Stomach (tissue), 9 donors: ENCODE results near the gene KCTD20. TPM values are rescaled to one million over a fixed set of nuclear protein-coding genes. Genes with fewer than 3 reads are reported as not detected.
A peak's percentile ranks its signal among the peaks of the same experiment; 100 is the strongest.

Experiments used
- DNase-seq, 2 donors: peaks; one replicate each; pipeline versions ENCODE4 v3.0.0 to v3.0.0-alpha.2; 2013 to 2019
- H3K27ac ChIP-seq, 5 donors: fragments of 200-600 bp in 4 of 5; sonication (generic) in 4 of 5; one replicate each; pipeline ENCODE4 v1.5.1; 2013 to 2019; ENCODE audit warnings: mild to moderate bottlenecking in 1 of 5, moderate library complexity in 1 of 5
- H3K27me3 ChIP-seq, 3 donors: fragments of 200-600 bp; sonication (generic); one replicate each; pipeline ENCODE4 v1.5.1; 2017 to 2019; ENCODE audit warnings: mixed run types in 1 of 3
- H3K36me3 ChIP-seq, 4 donors: fragments of 200-600 bp; sonication (generic); 1 replicate in 3 of 4; 2 replicates in 1 of 4; pipeline ENCODE4 v1.5.1; 2016 to 2019
- H3K4me1 ChIP-seq, 4 donors: fragments of 200-600 bp; sonication (generic); one replicate each; pipeline ENCODE4 v1.5.1; 2016 to 2019
- H3K4me3 ChIP-seq, 4 donors: fragments of 200-600 bp; sonication (generic) in 3 of 4; one replicate each; pipeline ENCODE4 v1.5.1; 2016 to 2019; ENCODE audit warnings: mild to moderate bottlenecking in 1 of 4
- H3K9me3 ChIP-seq, 4 donors: fragments of 200-600 bp; sonication (generic); one replicate each; pipeline ENCODE4 v1.5.1; 2016 to 2019
- EP300 ChIP-seq: sonication (generic); formaldehyde crosslinking; IDR thresholded peaks from one replicate; pipeline ENCODE4 v1.6.1; 2017; ENCODE audit warnings: antibody characterized with exemption
- POLR2A ChIP-seq, 4 donors: fragments of 450-650 bp; IDR thresholded peaks; one replicate each; pipeline ENCODE4 v1.6.1; 2016; ENCODE audit warnings: antibody characterized with exemption in 4 of 4, control low read depth in 2 of 4, mild to moderate bottlenecking in 1 of 4, moderate library complexity in 1 of 4
- POLR2AphosphoS5 ChIP-seq, 3 donors: sonication (generic); formaldehyde crosslinking; IDR thresholded peaks; one replicate each; pipeline ENCODE4 v1.6.1; 2016; ENCODE audit warnings: antibody characterized with exemption in 3 of 3
- WGBS, 5 donors: extraction: QIAGEN DNeasy Blood & Tissue Kit in 3 of 5; methylation state at CpG; one replicate each; pipeline versions ENCODE4 v1.1.5 to v1.1.7; 2013 to 2018; 5-methylcytosine and 5-hydroxymethylcytosine counted together
- intact Hi-C: fragments of 100-400 bp; cut with DNase I; formaldehyde crosslinking; loops from one replicate; pipeline ENCODE4 v1.15.1; 2023; ENCODE audit warnings: low total_unique reads
- polyA plus RNA-seq, 3 donors: library from polyadenylated mRNA; stranded (reverse); fragments of 200-250 nt; gene quantifications; one replicate each; pipeline ENCODE4 v1.2.3, GENCODE V29; 2013
- total RNA-seq, 5 donors: library from RNA; depleted of rRNA; stranded (reverse); fragments of >200 nt; gene quantifications; one replicate each; pipeline versions ENCODE4 v1.1.0 to v1.2.3, GENCODE V29; 2014 to 2016
- TF ChIP-seq, protein P1 (sequence below), 7 experiments: fragments of 450-650 bp in 4 of 7; fragments of 200-600 bp in 3 of 7; sonication (generic) in 3 of 7; IDR thresholded peaks; one replicate each; pipeline ENCODE4 v1.5.1; 2016 to 2019; ENCODE audit warnings: antibody characterized with exemption in 7 of 7, control low read depth in 2 of 7, mild to moderate bottlenecking in 1 of 7
- donor health status: healthy with polysubstance abuse.
- donor health status: Bipolar disorder and iron deficiency.
- donor health status: healthy.

The KCTD20 gene
- total and polyA plus RNA-seq, 8 donors = 10.3 to 72.7 (median 19.5) TPM

DNA sequence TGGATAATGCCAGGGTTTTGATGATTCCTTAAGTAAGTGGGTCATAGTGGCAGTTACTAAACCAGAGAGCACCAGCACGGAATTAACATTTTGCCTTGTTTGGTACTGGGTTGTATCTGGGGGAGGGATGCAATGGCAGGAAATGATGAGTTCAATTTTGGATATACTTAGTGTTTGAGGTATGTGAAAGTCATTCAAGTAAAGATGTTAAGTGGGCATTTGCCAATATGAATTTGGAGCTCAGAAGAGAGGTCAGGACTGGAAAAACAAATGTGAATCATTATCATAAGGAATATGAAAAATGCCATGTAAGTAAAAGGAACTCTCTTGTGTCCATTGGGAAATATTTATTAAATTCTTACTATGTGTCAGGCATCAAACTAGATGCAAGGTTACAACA is 6.3 kb upstream of the KCTD20 start:
- WGBS, 5 donors = 81 to 97% (median 90%) methylated on average over 1 of the region's 1 CpG
- intact Hi-C loops = no loop called here
- Histone ChIP-seq H3K27me3 (no peaks in the 10 kb centered on the region), H3K9me3 (no peaks in the 10 kb centered on the region), H3K4me3 (no peak overlapping the region), H3K36me3 (no peaks in the 10 kb centered on the region), H3K27ac (no peak overlapping the region), H3K4me1 (peaks cover 0 to 9% (median 5%) of the 10 kb centered on the region in 4 donors)
- TF ChIP-seq POLR2A (IDR thresholded peaks at IDR 0.05) (no peak), EP300 (no peak), POLR2AphosphoS5 (IDR thresholded peaks at IDR 0.05) (no peak)
- TF ChIP-seq, protein P1, sequence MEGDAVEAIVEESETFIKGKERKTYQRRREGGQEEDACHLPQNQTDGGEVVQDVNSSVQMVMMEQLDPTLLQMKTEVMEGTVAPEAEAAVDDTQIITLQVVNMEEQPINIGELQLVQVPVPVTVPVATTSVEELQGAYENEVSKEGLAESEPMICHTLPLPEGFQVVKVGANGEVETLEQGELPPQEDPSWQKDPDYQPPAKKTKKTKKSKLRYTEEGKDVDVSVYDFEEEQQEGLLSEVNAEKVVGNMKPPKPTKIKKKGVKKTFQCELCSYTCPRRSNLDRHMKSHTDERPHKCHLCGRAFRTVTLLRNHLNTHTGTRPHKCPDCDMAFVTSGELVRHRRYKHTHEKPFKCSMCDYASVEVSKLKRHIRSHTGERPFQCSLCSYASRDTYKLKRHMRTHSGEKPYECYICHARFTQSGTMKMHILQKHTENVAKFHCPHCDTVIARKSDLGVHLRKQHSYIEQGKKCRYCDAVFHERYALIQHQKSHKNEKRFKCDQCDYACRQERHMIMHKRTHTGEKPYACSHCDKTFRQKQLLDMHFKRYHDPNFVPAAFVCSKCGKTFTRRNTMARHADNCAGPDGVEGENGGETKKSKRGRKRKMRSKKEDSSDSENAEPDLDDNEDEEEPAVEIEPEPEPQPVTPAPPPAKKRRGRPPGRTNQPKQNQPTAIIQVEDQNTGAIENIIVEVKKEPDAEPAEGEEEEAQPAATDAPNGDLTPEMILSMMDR (IDR thresholded peaks at IDR 0.05) = no peak
- no peak for DNase-seq

- Histone ChIP-seq H3K36me3 (no peaks in the 10 kb centered on the region), H3K4me3 (no peak overlapping the region), H3K27ac (peak overlapping the region; percentile 80 to 99 (median 98)), H3K4me1 (peaks cover 25 to 48% (median 37%) of the 10 kb centered on the region in 4 donors), H3K9me3 (no peaks in the 10 kb centered on the region), H3K27me3 (no peaks in the 10 kb centered on the region)
- WGBS, 5 donors = 17 to 27% (median 18%) methylated on average over 8 of the region's 8 CpGs
- intact Hi-C loops = no loop called here
- peak; percentile 91 to 97 for DNase-seq
- TF ChIP-seq EP300 (peak; percentile 89), POLR2AphosphoS5 (IDR thresholded peaks at IDR 0.05) (peak; percentile 88 to 97 (median 95)), POLR2A (IDR thresholded peaks at IDR 0.05) (peak in 1 of 4 donors; percentile 19)
- TF ChIP-seq, protein P1 (IDR thresholded peaks at IDR 0.05) = no peak
Measured at GRCh38 chr6:36441307-36441894, 1.4 kb upstream of the KCTD20 start.

- no peak for DNase-seq
- Histone ChIP-seq H3K36me3 (no peaks in the 10 kb centered on the region), H3K4me3 (peak overlapping the region; percentile 77 to 94 (median 86)), H3K27ac (peak overlapping the region; percentile 95 to 99 (median 98)), H3K4me1 (peaks cover 25 to 52% (median 40%) of the 10 kb centered on the region in 4 donors), H3K27me3 (no peaks in the 10 kb centered on the region), H3K9me3 (no peaks in the 10 kb centered on the region)
- intact Hi-C loops = no loop called here
- 49 to 60% (median 57%) methylated on average over 12 of the region's 12 CpGs for WGBS, 5 donors
- TF ChIP-seq EP300 (no peak), POLR2A (IDR thresholded peaks at IDR 0.05) (no peak)
- TF ChIP-seq, protein P1 (IDR thresholded peaks at IDR 0.05) = no peak
Measured at GRCh38 chr6:36442103-36442670, 613 bp upstream of the KCTD20 start.

DNA sequence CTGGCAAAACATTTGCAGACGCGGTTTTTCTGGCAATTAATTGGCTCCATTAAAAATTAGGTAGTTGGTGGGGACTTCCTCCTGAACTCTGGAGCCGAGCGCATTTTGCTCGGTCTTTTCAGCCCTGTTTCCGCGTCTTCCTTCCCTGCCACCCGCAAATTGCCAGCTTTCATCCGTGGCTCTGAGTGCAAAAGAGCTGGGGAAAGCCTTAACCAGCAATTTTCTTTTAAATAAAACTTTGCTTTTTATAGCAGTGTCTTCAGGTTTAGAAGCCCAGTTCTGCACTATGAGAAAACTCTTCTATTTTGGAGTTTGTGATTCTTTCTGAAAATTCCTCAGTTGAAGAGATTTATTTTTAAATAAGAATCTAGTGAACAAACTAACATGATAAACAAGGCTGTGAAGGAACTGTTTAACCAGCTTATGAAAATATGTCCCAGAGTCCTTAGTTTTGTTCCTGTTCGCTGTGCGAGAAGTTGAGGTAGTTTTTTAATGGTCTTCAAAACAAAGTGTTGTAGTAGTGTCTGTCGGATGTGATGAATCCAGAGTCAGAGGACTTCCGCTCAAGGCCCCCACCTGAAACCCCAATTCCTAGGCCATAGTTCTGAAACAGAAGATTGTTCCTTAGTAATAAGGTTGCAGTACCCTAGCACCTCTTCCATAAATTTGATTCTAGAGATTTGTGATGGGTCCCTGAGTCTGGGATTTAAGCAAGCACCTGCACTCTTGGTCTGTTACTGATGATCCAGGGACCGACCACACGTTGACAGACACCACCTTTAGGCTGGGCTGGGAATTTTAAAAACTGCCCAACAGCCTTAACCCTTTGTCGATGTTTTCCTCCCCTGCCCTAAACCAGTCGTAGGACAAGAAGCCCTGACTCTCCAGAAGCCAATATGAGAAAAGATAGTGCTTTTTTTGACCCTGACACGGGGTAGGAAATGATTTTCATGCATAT is 950 bp downstream of the KCTD20 start:
- 1 to 4% (median 3%) methylated on average over 18 of the region's 18 CpGs for WGBS, 5 donors
- intact Hi-C loops = no loop called here
- TF ChIP-seq POLR2A (IDR thresholded peaks at IDR 0.05) (no peak), EP300 (no peak), POLR2AphosphoS5 (IDR thresholded peaks at IDR 0.05) (no peak)
- TF ChIP-seq, protein P1 (IDR thresholded peaks at IDR 0.05) = no peak
- H3K27me3 ChIP-seq = no peaks in the 10 kb centered on the region
- H3K36me3 ChIP-seq = peaks cover 0 to 6% (median 2%) of the 10 kb centered on the region in 4 donors
- peak overlapping the region; percentile 95 to 99 (median 98) for H3K27ac ChIP-seq
- H3K4me1 ChIP-seq = peaks cover 25 to 59% (median 42%) of the 10 kb centered on the region in 4 donors
- peak in 1 of 2 donors; percentile 44 for DNase-seq
- peak overlapping the region; percentile 77 to 94 (median 86) for H3K4me3 ChIP-seq
- no peaks in the 10 kb centered on the region for H3K9me3 ChIP-seq
